Effector CD8-positive, alpha-beta T cell (primary cell): ENCODE measurements around the gene YY2.
"Not testable (repeated sequence)": the region's sequence is repeated elsewhere in the genome, so short reads cannot be mapped to it uniquely, and the experiment has no call there.

Source experiments
- DNase-seq: peaks from one replicate; lab custom pipeline; 2025; lab: John Stamatoyannopoulos, UW

The YY2 gene

DNA sequence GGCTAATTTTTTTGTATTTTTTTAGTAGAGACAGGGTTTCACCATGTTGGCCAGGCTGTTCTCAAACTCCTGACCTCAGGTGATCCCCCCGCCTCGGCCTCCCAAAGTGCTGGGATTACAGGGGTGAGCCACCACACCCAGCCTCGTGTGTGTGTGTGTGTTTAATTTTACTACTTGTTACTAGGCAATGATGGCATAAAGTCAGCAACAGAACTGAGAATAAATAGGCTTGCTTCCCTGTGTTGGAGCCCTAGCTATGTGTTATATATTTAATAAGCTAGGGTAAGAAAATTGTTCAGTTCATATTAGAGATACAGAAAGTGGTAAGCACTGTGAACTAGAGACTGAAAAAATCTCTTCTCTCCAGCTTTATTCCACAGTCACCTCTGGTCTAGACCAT, 18.4 kb downstream of the YY2 start:
- DNase-seq: not testable (repeated sequence)

GRCh38 chrX:21875013-21875412, 19.2 kb downstream of the YY2 start:
- DNase-seq: no peak

GRCh38 chrX:21881881-21882574, 26.2 kb downstream of the YY2 start:
- no peak for DNase-seq

DNA sequence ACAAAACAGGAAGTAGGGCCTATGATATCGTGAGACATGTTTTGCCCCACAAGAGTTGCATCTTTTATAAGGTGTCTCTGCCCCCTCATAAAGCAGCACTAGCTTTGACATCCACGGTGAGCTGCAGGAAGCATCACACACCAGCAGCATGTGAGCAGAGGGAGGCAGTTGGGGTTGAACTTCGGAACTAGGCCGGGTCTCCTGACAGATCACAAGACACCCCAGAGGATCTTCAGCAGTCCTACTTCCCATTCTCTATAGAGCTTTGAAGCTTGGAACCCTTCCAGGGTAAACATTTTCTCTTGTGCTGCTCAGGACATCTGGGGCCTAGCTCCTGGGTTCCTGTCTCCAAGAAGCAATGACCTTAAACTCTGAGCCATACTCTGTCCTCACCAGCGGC, 27.5 kb downstream of the YY2 start:
- DNase-seq: no peak

GRCh38 chrX:21885568-21885967, 29.8 kb downstream of the YY2 start:
- no peak for DNase-seq

- no peak for DNase-seq
Observed at GRCh38 chrX:21905313-21905712, 49.5 kb downstream of the YY2 start.

DNA sequence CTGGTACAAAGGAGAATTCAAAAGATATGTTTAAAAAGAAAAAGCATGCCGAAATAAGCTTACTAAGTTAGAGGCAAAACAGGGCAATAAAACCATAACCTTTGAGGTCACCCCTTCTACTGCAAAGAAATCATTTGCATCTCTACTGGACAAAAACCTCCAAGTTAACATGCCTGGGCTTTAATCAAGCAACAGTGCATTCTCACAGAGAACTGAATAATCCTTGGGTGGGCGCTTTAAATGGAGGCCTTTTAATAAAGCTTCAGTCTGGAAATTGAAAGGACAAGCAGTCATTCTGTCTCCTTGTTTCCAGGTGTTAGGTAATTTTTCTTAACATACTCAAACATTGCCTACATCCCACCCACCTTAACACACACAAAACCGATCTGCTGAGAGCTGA, 50.2 kb downstream of the YY2 start:
- no peak for DNase-seq

DNA sequence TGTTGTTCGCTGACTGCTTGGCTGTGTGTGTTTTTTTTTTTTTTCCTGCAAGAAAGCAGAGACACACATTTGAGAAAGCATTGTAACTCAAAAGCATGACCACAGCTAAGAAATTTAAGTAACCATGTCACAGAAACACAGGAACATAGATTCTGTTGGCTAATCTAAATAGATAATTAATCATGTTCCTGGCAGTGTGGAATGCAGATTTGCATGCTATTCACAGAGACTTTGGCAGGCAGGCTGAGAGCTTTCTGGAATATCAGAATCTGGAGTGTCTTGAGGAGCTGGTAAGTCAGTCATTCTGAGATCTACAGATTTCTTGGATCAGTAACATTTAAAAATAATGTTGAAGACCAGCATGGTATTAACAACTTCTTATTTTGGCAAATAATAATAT, 51.5 kb downstream of the YY2 start:
- DNase-seq: no peak
